ENCODE measurements around the gene GNAZ. TPM values are rescaled to one million over a fixed set of nuclear protein-coding genes. Genes with fewer than 3 reads are reported as not detected.
A peak's percentile ranks its signal among the peaks of the same experiment; 100 is the strongest.

GNAZ gene
- total and polyA plus RNA-seq, 8 donors = 4.3 to 18.8 (median 9.4) TPM

DNA sequence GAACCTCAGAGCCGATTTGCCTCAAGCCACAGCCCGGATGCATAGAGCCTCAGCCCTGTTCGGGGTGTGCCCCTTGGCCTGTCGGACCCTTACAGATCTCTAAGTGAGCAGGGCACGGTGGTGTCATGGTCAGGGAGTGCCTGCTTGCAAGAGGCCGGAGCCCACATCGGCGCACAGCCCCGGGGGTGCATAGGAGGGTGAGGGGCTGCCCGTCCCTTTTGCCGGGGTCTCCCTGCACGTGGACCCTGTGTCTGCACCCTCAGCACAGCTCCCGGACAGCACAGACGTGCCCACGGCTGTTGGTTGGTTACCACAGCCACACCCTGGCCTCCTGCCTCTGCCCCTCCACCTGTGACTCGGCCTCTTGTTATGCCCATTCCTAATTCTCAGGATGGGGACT is 81.5 kb downstream of the GNAZ start:
- Histone ChIP-seq H3K36me3 (peaks cover 3 to 67% (median 23%) of the 10 kb centered on the region in 4 donors), H3K4me3 (peak overlapping the region in 1 of 4 donors; percentile 9), H3K4me1 (peaks cover 0 to 23% (median 20%) of the 10 kb centered on the region in 4 donors), H3K27ac (peak overlapping the region in 1 of 5 donors; percentile 47), H3K27me3 (no peaks in the 10 kb centered on the region), H3K9me3 (no peaks in the 10 kb centered on the region)
- 86 to 95% (median 92%) methylated on average over 9 to 16 of the region's 16 CpGs for WGBS, 5 donors
- TF ChIP-seq POLR2A (IDR thresholded peaks at IDR 0.05) (no peak), POLR2AphosphoS5 (IDR thresholded peaks at IDR 0.05) (no peak)
- TF ChIP-seq, protein P1, sequence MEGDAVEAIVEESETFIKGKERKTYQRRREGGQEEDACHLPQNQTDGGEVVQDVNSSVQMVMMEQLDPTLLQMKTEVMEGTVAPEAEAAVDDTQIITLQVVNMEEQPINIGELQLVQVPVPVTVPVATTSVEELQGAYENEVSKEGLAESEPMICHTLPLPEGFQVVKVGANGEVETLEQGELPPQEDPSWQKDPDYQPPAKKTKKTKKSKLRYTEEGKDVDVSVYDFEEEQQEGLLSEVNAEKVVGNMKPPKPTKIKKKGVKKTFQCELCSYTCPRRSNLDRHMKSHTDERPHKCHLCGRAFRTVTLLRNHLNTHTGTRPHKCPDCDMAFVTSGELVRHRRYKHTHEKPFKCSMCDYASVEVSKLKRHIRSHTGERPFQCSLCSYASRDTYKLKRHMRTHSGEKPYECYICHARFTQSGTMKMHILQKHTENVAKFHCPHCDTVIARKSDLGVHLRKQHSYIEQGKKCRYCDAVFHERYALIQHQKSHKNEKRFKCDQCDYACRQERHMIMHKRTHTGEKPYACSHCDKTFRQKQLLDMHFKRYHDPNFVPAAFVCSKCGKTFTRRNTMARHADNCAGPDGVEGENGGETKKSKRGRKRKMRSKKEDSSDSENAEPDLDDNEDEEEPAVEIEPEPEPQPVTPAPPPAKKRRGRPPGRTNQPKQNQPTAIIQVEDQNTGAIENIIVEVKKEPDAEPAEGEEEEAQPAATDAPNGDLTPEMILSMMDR (IDR thresholded peaks at IDR 0.05) = no peak
- DNase-seq = no peak
- intact Hi-C loops (cut with DNase I; ENCODE audit: low total_unique reads) = no loop called here

DNA sequence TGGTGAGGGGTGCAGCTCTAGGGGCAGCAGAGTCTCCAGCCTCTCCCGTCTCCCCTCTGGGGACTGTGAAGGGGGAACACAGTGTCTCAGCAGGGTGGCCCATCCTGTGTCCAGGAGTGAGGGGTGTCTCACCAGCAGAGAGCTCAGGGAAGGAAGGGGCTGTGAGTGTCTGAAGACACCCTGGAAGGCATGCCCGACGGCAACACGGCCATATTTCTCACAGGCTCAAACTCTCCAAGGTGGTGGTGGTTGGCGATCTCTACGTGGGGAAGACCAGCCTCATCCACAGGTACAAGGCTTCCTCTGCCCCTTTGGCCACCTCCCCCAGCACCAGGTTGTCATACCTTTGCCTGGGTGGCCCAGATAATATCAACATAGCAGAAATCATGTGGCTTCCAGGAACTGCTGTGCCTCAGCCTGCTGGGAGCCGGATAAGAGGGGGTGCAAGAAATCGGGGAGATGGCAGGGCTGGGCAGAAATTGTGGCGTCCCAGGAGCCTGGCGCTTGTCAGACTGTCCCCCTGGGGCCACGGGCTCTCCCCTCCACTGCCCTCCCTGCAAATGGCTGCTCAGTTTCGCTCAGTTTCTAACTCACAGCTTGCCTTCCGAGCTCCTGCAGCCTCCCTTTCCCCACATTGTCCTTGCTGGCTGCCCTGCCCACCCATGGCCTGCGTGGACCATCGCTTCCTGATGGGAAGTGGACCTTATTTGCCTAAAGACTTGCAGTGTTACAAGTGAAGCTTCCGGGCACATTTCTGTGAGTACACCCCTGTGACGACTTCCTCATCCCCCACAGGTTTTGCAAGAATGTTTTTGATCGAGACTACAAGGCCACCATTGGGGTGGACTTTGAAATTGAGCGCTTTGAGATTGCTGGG is 82.2 kb downstream of the GNAZ start:
- no peaks in the 10 kb centered on the region for H3K27me3 ChIP-seq
- WGBS, 5 donors = 80 to 94% (median 92%) methylated on average over 18 to 19 of the region's 19 CpGs
- DNase-seq = no peak
- TF ChIP-seq POLR2AphosphoS5 (IDR thresholded peaks at IDR 0.05) = no peak
- TF ChIP-seq POLR2A (IDR thresholded peaks at IDR 0.05) = no peak
- TF ChIP-seq EP300 (IDR thresholded peaks at IDR 0.05) = no peak
- TF ChIP-seq, protein P1 (IDR thresholded peaks at IDR 0.05) = no peak
- intact Hi-C loops (cut with DNase I; ENCODE audit: low total_unique reads) = no loop called here
- H3K36me3 ChIP-seq = peaks cover 3 to 67% (median 23%) of the 10 kb centered on the region in 4 donors
- peak overlapping the region in 1 of 4 donors; percentile 9 for H3K4me3 ChIP-seq
- H3K27ac ChIP-seq = peak overlapping the region in 2 of 5 donors; percentile 47 to 73
- peaks cover 0 to 23% (median 16%) of the 10 kb centered on the region in 4 donors for H3K4me1 ChIP-seq
- no peaks in the 10 kb centered on the region for H3K9me3 ChIP-seq

DNA sequence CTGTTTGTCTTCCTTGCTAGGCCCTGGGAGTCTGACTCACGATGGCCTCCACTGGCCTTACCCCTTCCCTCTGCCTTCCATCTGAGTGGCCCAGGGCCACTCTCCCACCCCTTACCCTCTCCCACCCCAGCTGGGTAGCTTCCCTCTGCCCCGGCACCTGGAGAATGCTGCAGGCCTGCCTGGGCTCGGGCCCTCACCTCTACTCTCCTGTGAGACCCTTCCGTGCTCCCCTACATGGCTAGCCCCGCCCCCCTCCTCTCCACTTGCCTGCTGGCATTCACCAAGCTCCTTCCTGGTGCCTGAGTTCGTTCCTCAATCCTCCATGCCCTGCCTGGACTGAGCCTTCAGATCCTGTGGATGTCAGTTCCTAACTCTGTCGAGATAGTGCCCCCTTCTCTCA is 83.7 kb downstream of the GNAZ start:
- Histone ChIP-seq H3K4me3 (no peak overlapping the region), H3K4me1 (peaks cover 0 to 11% (median 5%) of the 10 kb centered on the region in 4 donors), H3K27ac (peak overlapping the region in 1 of 5 donors; percentile 53), H3K9me3 (no peaks in the 10 kb centered on the region), H3K27me3 (no peaks in the 10 kb centered on the region), H3K36me3 (peaks cover 3 to 73% (median 23%) of the 10 kb centered on the region in 4 donors)
- no peak for DNase-seq
- intact Hi-C loops (cut with DNase I; ENCODE audit: low total_unique reads) = no loop called here
- WGBS, 5 donors = 82 to 89% (median 87%) methylated on average over 7 of the region's 7 CpGs
- TF ChIP-seq POLR2AphosphoS5 (IDR thresholded peaks at IDR 0.05) (no peak), EP300 (IDR thresholded peaks at IDR 0.05) (no peak)

DNA sequence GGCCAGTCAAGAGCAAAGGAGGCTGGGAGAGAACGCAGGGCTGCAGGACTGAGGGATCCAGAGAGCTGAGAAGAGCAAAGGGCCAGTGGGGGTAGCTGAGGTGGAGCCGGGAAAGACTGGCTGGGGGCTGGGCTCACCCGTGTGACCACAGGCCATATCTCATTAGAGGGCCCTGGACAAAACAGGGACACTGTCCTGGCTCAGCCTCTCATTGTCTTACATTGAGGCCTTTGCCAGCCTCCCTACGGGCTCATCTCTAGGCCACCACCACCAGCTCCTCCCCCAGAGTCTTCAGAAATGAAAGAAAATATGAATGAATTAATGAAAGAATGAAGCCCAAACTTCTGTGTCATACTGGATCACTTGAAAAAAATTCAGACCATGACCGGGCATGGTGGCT is 84.1 kb downstream of the GNAZ start:
- no peak for DNase-seq
- Histone ChIP-seq H3K27me3 (no peaks in the 10 kb centered on the region), H3K4me1 (peaks cover 0 to 11% (median 5%) of the 10 kb centered on the region in 4 donors), H3K36me3 (peaks cover 3 to 74% (median 24%) of the 10 kb centered on the region in 4 donors), H3K9me3 (no peaks in the 10 kb centered on the region), H3K4me3 (no peak overlapping the region), H3K27ac (no peak overlapping the region)
- intact Hi-C loops (cut with DNase I; ENCODE audit: low total_unique reads) = no loop called here
- TF ChIP-seq, protein P1 (IDR thresholded peaks at IDR 0.05) = no peak
- TF ChIP-seq EP300 (IDR thresholded peaks at IDR 0.05) (no peak), POLR2AphosphoS5 (IDR thresholded peaks at IDR 0.05) (no peak), POLR2A (IDR thresholded peaks at IDR 0.05) (no peak)
- WGBS, 5 donors = 92 to 98% (median 95%) methylated on average over 5 of the region's 5 CpGs

All from stomach (tissue), 9 donors.